Endothelial cell (in vitro differentiated cells): Measurements from ENCODE around the gene PSMG1. TPM values are rescaled to one million over a fixed set of nuclear protein-coding genes. Genes with fewer than 3 reads are reported as not detected.
"Not testable (repeated sequence)": the region's sequence is repeated elsewhere in the genome, so short reads cannot be mapped to it uniquely, and the experiment has no call there.

Experiments
- DNase-seq: peaks from one replicate; pipeline ENCODE4 v3.0.0; 2021; ENCODE audit warnings: low spot score
- H3K27ac Mint-ChIP-seq: one replicate; pipeline ENCODE4 v1.8.0; 2021; ENCODE audit warnings: mixed read lengths, inconsistent platforms; ENCODE audit not compliant: unreplicated experiment
- H3K27me3 Mint-ChIP-seq: one replicate; pipeline ENCODE4 v1.8.0; 2021; ENCODE audit warnings: mild to moderate bottlenecking, moderate library complexity, mixed read lengths, inconsistent platforms; ENCODE audit not compliant: unreplicated experiment
- H3K36me3 Mint-ChIP-seq: one replicate; pipeline ENCODE4 v1.8.0; 2021; ENCODE audit warnings: mild to moderate bottlenecking, low read depth, mixed read lengths, inconsistent platforms; ENCODE audit not compliant: unreplicated experiment
- H3K4me1 Mint-ChIP-seq: one replicate; pipeline ENCODE4 v1.8.0; 2021; ENCODE audit warnings: mild to moderate bottlenecking, mixed read lengths, inconsistent platforms; ENCODE audit not compliant: unreplicated experiment
- H3K4me3 Mint-ChIP-seq: one replicate; pipeline ENCODE4 v1.8.0; 2021; ENCODE audit warnings: mild to moderate bottlenecking, mixed read lengths, inconsistent platforms; ENCODE audit not compliant: unreplicated experiment
- H3K9me3 Mint-ChIP-seq: one replicate; pipeline ENCODE4 v1.8.0; 2021; ENCODE audit warnings: mixed read lengths, inconsistent platforms; ENCODE audit not compliant: unreplicated experiment
- total RNA-seq: library from RNA; stranded (reverse); fragmentation: NEBNext Ultra II Directional; extraction: Animal tissue kit (Norgen Biotek cat#: 25700); gene quantifications from one replicate; pipeline ENCODE4 v1.2.1, GENCODE V29; 2021; ENCODE audit not compliant: unreplicated experiment
- TF ChIP-seq, protein P1 (sequence below): fragments of 200-600 bp; sonication (generic); IDR thresholded peaks from one replicate; pipeline ENCODE4 v1.5.0; 2021; ENCODE audit warnings: antibody characterized with exemption; ENCODE audit not compliant: unreplicated experiment

The PSMG1 gene
- total RNA-seq, 1 donor from 2014 or later = 36.8 TPM

DNA sequence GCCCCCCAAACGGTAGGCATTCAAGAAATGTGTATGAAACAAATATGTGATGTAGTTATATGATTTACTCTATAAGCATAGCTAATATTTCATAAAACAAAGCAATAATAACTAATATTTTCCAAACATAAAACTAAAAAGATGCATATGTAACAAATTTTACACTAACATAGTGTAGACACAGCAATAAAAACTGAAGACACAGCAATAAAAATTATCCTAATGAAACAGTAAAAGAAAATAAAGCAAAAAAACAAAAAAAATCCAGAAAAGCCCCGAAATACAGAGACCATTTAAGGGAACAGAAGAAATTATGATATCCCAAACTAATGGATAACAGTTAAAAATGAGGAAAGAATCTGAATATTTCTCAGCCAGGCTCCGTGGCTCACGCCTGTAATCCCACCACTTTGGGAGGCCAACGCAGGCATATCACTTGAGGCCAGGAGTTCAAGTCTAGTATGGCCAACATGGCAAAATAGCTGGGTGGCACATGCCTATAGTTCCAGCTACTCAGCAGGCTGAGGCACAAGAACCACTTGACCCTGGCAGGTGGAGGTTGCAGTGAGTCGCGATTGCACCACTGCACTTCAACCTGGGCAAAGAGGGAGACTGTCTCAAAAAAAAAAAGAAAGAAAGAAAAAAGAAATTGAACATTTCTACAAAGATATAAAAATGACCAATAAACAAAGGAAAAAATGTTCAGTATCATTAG, 38.2 kb upstream of the PSMG1 start:
- Mint-ChIP-seq H3K9me3 (no peaks in the 10 kb centered on the region), H3K4me3 (no peak overlapping the region), H3K36me3 (peaks cover 16% of the 10 kb centered on the region), H3K4me1 (no peaks in the 10 kb centered on the region), H3K27me3 (no peaks in the 10 kb centered on the region), H3K27ac (no peak overlapping the region)
- TF ChIP-seq, protein P1, sequence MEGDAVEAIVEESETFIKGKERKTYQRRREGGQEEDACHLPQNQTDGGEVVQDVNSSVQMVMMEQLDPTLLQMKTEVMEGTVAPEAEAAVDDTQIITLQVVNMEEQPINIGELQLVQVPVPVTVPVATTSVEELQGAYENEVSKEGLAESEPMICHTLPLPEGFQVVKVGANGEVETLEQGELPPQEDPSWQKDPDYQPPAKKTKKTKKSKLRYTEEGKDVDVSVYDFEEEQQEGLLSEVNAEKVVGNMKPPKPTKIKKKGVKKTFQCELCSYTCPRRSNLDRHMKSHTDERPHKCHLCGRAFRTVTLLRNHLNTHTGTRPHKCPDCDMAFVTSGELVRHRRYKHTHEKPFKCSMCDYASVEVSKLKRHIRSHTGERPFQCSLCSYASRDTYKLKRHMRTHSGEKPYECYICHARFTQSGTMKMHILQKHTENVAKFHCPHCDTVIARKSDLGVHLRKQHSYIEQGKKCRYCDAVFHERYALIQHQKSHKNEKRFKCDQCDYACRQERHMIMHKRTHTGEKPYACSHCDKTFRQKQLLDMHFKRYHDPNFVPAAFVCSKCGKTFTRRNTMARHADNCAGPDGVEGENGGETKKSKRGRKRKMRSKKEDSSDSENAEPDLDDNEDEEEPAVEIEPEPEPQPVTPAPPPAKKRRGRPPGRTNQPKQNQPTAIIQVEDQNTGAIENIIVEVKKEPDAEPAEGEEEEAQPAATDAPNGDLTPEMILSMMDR = no peak
- DNase-seq = no peak

DNA sequence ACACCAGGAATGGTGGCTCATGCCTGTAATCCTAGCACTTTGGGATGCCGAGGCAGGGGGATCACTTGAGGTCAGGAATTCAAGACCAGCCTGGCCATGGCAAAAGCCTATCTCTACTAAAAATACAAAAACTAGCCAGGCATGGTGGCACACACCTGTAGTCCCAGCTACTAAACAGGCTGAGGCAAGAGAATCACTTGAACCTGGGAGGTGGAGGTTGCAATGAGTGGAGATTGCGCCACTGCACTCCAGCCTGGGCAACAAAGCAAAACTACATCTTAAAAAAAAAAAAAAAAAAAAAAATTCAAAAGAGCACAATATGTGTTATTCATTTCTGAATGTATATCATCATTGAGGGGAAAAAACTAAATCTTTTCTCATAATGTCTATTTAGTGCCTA, 37.6 kb upstream of the PSMG1 start:
- H3K27me3 Mint-ChIP-seq, H3K9me3 Mint-ChIP-seq, H3K4me3 Mint-ChIP-seq, H3K27ac Mint-ChIP-seq, DNase-seq, H3K4me1 Mint-ChIP-seq: not testable (repeated sequence)
- H3K36me3 Mint-ChIP-seq = peaks cover 16% of the 10 kb centered on the region

DNA sequence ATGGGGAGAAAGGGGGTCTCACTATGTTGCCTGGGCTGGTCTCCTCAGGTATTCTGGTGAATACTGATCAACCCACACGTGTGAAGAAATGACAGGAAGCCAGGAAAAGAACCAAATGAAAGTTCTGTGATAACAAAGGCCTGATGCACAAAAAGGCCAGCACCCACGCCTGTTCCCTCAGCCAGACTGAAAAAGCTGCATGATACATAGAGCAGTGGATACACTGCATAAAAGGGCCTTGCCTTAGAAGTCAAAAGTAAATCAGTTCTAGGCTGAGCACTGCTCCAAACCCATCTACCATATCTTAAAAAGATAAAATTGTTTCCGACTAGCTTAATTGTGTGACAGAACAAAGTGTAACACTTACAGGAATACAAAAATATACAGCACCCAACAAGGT, 36.9 kb upstream of the PSMG1 start:
- no peaks in the 10 kb centered on the region for H3K27me3 Mint-ChIP-seq
- no peak overlapping the region for H3K27ac Mint-ChIP-seq
- no peak overlapping the region for H3K4me3 Mint-ChIP-seq
- no peak for DNase-seq
- TF ChIP-seq, protein P1 = no peak
- no peaks in the 10 kb centered on the region for H3K4me1 Mint-ChIP-seq
- no peaks in the 10 kb centered on the region for H3K9me3 Mint-ChIP-seq
- H3K36me3 Mint-ChIP-seq = peaks cover 18% of the 10 kb centered on the region

DNA sequence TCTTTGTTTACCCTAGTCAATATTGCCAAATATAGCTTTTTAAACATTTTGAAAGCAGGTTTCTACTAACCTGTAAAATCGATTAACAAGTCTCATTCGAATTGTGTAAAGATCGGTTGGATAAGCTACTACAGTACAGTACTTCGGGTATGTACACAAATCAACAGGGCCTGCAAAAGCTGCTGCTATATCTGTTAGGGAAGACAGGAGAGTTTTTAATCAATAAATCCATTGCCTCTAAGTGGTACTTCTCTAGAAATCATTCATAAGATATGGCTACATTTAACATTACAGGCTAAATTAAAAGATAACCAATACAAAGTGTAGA, 34.8 kb upstream of the PSMG1 start:
- no peaks in the 10 kb centered on the region for H3K9me3 Mint-ChIP-seq
- TF ChIP-seq, protein P1 = no peak
- no peak for DNase-seq
- H3K4me3 Mint-ChIP-seq = no peak overlapping the region
- H3K4me1 Mint-ChIP-seq = no peaks in the 10 kb centered on the region
- peaks cover 15% of the 10 kb centered on the region for H3K36me3 Mint-ChIP-seq
- H3K27ac Mint-ChIP-seq = no peak overlapping the region
- no peaks in the 10 kb centered on the region for H3K27me3 Mint-ChIP-seq

DNA sequence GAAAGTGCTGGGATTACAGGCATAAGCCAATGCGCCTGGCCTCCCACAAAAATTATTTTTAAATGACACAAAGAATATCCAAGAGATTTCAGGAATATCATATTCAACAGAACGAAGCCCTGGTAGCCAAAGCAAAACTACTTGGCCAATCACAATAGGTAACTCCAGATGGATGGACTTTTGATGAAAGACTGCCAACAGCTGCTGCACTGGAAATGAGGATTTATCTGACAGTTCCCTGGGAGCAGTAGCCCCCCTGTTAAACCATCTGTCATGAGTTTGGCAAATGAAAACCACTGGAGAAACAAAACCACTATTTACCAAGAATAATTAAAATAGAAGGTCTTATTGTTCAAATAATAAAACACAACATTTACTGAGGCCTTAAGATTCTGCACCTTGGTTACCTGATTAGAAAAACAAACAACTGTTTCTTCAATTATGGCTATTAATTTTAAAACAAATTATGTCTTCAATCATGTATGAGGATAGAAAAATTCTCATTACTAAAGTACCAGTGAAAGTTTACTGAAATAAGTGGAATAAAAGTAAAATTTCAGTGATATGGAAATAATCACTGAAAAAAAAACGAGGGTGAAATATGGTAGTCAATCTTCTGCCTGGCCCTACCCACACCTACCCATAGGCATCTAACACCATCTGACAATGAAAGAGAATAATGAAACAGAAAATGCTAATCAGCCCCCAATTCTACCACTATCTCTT, 34.3 kb upstream of the PSMG1 start:
- Mint-ChIP-seq H3K9me3 (no peaks in the 10 kb centered on the region), H3K36me3 (peaks cover 18% of the 10 kb centered on the region), H3K4me1 (no peaks in the 10 kb centered on the region), H3K4me3 (no peak overlapping the region), H3K27ac (no peak overlapping the region), H3K27me3 (no peaks in the 10 kb centered on the region)
- no peak for DNase-seq
- TF ChIP-seq, protein P1 = no peak
